A549 (cell line): Measurements from ENCODE around the gene RNH1. TPM values are rescaled to one million over a fixed set of nuclear protein-coding genes. Genes with fewer than 3 reads are reported as not detected.

ENCODE experiments used
- ATAC-seq, 2 experiments: fragments of 200-7000 bp in 1 of 2; fragments of >200 bp in 1 of 2; cut with Nextera tagmentation in 1 of 2; cut with Tn5 transposase in 1 of 2; 3 replicates each; pipeline versions ENCODE4 v1.8.0 to v1.9.1; 2018 to 2020; ENCODE audit warnings: mild to moderate bottlenecking in 1 of 2, moderate library complexity in 1 of 2
- CTCF ChIA-PET: fragments of 300-600 bp; sonication (Branson Sonifier 250); formaldehyde crosslinking; extraction: SDS; loops from one replicate; lab custom pipeline; 2021; ENCODE audit warnings: antibody characterized with exemption, inconsistent platforms; lab: Yijun Ruan, JAX
- POLR2A ChIA-PET: fragments of 350-600 bp; formaldehyde crosslinking; extraction: SDS; loops from one replicate; lab custom pipeline; 2021; ENCODE audit warnings: antibody characterized with exemption, inconsistent platforms; lab: Yijun Ruan, JAX
- DNase-seq, 2 experiments: peaks; one replicate each; pipeline versions ENCODE4 v3.0.0 to v3.0.0-alpha.2; 2011 to 2016; ENCODE audit warnings: low read depth in 1 of 2, low spot score in 1 of 2
- FAIRE-seq: peaks from 2 replicates; lab custom pipeline; 2011; peaks lifted over from hg19 to GRCh38; lab: Jason Lieb, UNC
- H3K27ac ChIP-seq, 2 experiments: fragments of >200 bp; sonication (Bioruptor Twin); formaldehyde crosslinking; 3 replicates each; pipeline ENCODE4 v1.5.1; 2016 to 2017
- H3K4me1 ChIP-seq: fragments of >200 bp; sonication (Bioruptor Twin); formaldehyde crosslinking; 3 replicates; pipeline ENCODE4 v1.6.1; 2016
- H3K4me2 ChIP-seq: fragments of >200 bp; sonication (Bioruptor Twin); formaldehyde crosslinking; 3 replicates; pipeline ENCODE4 v1.6.1; 2016
- H3K4me3 ChIP-seq: fragments of >200 bp; sonication (Bioruptor Twin); formaldehyde crosslinking; 3 replicates; pipeline ENCODE4 v1.5.1; 2016
- H3K9me3 ChIP-seq: fragments of >200 bp; sonication (Bioruptor Twin); formaldehyde crosslinking; 3 replicates; pipeline ENCODE4 v1.6.1; 2016
- BHLHE40 ChIP-seq: IDR thresholded peaks from 2 replicates; pipeline ENCODE4 v1.6.1; 2012; ENCODE audit warnings: low read depth, low read length, inconsistent platforms
- CBX8 ChIP-seq: fragments of 200-600 bp; sonication (generic); IDR thresholded peaks from 2 replicates; pipeline ENCODE4 v1.6.1; 2016
- CHD2 ChIP-seq: fragments of 150-350 bp; IDR thresholded peaks from 2 replicates; pipeline ENCODE4 v1.6.1; 2014; ENCODE audit warnings: low read length; ENCODE audit not compliant: partially characterized antibody
- EHF ChIP-seq: fragments of 250-450 bp; sonication (Bioruptor Pico); IDR thresholded peaks from 2 replicates; pipeline ENCODE4 v1.5.0; 2020; ENCODE audit warnings: mild to moderate bottlenecking
- ELK1 ChIP-seq: fragments of 150-350 bp; IDR thresholded peaks from 2 replicates; pipeline ENCODE4 v1.6.1; 2014; ENCODE audit warnings: low read depth, mild to moderate bottlenecking, low read length
- HOXA7 ChIP-seq: fragments of 250-450 bp; sonication (Bioruptor Pico); IDR thresholded peaks from 2 replicates; pipeline ENCODE4 v1.5.0; 2020; ENCODE audit warnings: mild to moderate bottlenecking, moderate library complexity
- KDM5A ChIP-seq: fragments of 200-600 bp; sonication (generic); IDR thresholded peaks from 2 replicates; pipeline ENCODE4 v1.6.1; 2016; ENCODE audit warnings: antibody characterized with exemption, mild to moderate bottlenecking
- MAFK ChIP-seq: fragments of 450-650 bp; IDR thresholded peaks from 2 replicates; pipeline ENCODE4 v1.6.1; 2014; ENCODE audit not compliant: partially characterized antibody
- NPAS2 ChIP-seq: fragments of 250-450 bp; sonication (Bioruptor Pico); IDR thresholded peaks from 2 replicates; pipeline ENCODE4 v1.8.0; 2022; ENCODE audit warnings: mild to moderate bottlenecking, moderate library complexity, borderline replicate concordance
- PBX3 ChIP-seq: IDR thresholded peaks from 2 replicates; pipeline ENCODE4 v1.6.1; 2012
- PHF8 ChIP-seq: fragments of 200-600 bp; sonication (generic); IDR thresholded peaks from 2 replicates; pipeline ENCODE4 v1.6.1; 2016; ENCODE audit warnings: low read depth, mild to moderate bottlenecking, antibody characterized with exemption, moderate library complexity, borderline replicate concordance
- RARB ChIP-seq: fragments of 250-450 bp; sonication (Bioruptor Pico); IDR thresholded peaks from 2 replicates; pipeline ENCODE4 v1.8.0; 2021; ENCODE audit warnings: mild to moderate bottlenecking, moderate library complexity
- SREBF2 ChIP-seq: fragments of 450-650 bp; IDR thresholded peaks from 2 replicates; pipeline ENCODE4 v1.6.1; 2014; ENCODE audit warnings: mild to moderate bottlenecking, moderate library complexity
- TP53 ChIP-seq: fragments of 250-450 bp; sonication (Bioruptor Pico); IDR thresholded peaks from 2 replicates; pipeline ENCODE4 v1.5.0; 2021; ENCODE audit warnings: mild to moderate bottlenecking, moderate library complexity
- ZC3H11A ChIP-seq: fragments of 450-650 bp; IDR thresholded peaks from 2 replicates; pipeline ENCODE4 v1.6.1; 2014; ENCODE audit warnings: antibody characterized with exemption, mild to moderate bottlenecking
- WGBS: methylation state at CpG from one replicate; pipeline ENCODE4 v1.1.6; 2017; ENCODE audit errors: missing lambda C conversion rate; 5-methylcytosine and 5-hydroxymethylcytosine counted together
- polyA plus RNA-seq, 4 experiments: library from polyadenylated mRNA; depleted of rRNA in 3 of 4; stranded (reverse); fragments of >200 nt; fragmentation: RNase III in 1 of 4; extraction: RNeasy Plus Mini Kit Qiagen cat#74134 plus additional on column Dnase treatment in 1 of 4; gene quantifications; 2 replicates in 3 of 4; 3 replicates in 1 of 4; pipeline ENCODE4 v1.2.3, GENCODE V29; 2011 to 2017
- TF ChIP-seq, protein P1 (sequence below): fragments of 250-450 bp; sonication (Bioruptor Pico); IDR thresholded peaks from 2 replicates; pipeline ENCODE4 v1.5.0; 2020; ENCODE audit warnings: low read depth, mild to moderate bottlenecking, moderate library complexity
- TF ChIP-seq, protein P2 (sequence below): fragments of >200 bp; sonication (Bioruptor Twin); formaldehyde crosslinking; IDR thresholded peaks from 3 replicates; pipeline ENCODE4 v1.6.1; 2016
- TF ChIP-seq, protein P3 (sequence below): fragments of >200 bp; sonication (Bioruptor Twin); formaldehyde crosslinking; IDR thresholded peaks from 3 replicates; pipeline ENCODE4 v1.5.1; 2016
- TF ChIP-seq, protein P4 (sequence below): IDR thresholded peaks from 2 replicates; pipeline ENCODE4 v1.6.1; 2012; ENCODE audit warnings: low read depth, borderline replicate concordance
- TF ChIP-seq, protein P5 (sequence below): fragments of 200-600 bp; sonication (generic); IDR thresholded peaks from 2 replicates; pipeline ENCODE4 v1.6.1; 2016; ENCODE audit warnings: antibody characterized with exemption, mild to moderate bottlenecking, moderate library complexity

RNH1 gene
- polyA plus RNA-seq, 2 of the 4 experiments (the other 2 are of a cell fraction): 85.8 to 135 TPM

DNA sequence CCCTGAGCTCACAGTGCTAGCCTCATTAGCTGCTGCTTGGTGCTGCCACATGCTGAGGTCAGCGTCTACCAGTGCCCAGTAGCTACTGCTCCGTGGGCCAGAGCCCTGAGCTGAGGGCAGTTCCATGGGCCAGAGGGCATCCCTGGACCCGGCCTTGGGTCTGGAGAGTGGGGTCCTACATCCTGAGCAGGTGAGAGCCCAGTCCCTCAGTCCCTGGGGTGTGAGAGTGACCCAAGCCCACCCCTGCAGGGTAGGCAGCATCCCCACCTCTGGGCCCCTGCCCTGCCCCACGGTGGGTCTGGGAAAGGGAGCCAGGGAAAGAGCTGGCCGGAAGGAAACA, 43.7 kb upstream of the RNH1 start:
- no peak overlapping the region for H3K27ac ChIP-seq
- DNase-seq (no peak), FAIRE-seq (no peak), ATAC-seq (no peak)
- no CpG with 5 or more reads among the region's 5 CpGs for whole genome bisulfite sequencing
- CTCF ChIA-PET: interaction anchor here (1.1 to 1.2 kb wide), 2 partner anchors 15 to 20 kb away, joined by 4 read pairs; no protein-coding TSS in a partner anchor
- no peak overlapping the region for H3K4me2 ChIP-seq
- no peaks in the 10 kb centered on the region for H3K9me3 ChIP-seq
- peaks cover 13% of the 10 kb centered on the region; the same call in 2 of the 3 replicates for H3K4me1 ChIP-seq
- H3K4me3 ChIP-seq: no peak overlapping the region
- TF ChIP-seq ZC3H11A: no peak
- TF ChIP-seq BHLHE40: no peak
- peak; percentile 58 for TF ChIP-seq MAFK
- no peak for TF ChIP-seq KDM5A
- POLR2A ChIA-PET: interaction anchor here (0.6 kb wide), 2 partner anchors 144 to 438 kb away, joined by 3 to 5 read pairs; partner anchors contain the start of gene DEAF1

DNA sequence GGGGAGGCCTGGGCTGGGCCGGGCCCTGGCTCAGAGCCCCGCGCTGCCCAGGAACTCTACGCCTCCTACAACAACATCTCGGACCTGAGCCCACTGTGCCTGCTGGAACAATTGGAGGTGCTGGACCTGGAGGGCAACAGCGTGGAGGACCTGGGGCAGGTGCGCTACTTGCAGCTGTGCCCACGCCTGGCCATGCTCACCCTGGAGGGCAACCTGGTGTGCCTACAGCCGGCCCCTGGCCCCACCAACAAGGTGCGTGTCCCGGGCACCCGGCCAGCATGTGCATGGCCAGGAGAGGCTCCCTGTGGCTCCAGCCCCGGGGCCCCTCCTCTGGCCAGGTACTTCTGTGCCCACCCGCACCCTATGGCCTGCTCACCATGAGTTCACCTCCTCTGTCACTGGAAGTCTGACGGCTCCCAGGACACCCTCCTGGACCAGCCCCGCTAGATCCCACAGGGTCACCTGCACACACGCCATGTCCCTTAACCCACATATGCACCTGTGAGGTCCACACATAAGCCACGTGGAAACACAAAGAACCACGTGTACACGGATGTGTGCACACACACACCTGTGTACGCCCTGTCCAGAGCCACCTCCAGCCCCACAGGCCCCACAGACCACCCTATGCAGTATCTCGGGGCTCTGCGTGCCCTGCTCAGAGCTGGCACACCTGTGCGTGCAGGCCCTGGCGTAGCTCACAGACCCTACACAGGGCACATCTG, 43.1 kb upstream of the RNH1 start:
- ChIA-PET POLR2A (no interaction called here), CTCF (no interaction called here)
- 86% methylated on average over 12 of the region's 25 CpGs for WGBS
- no peak overlapping the region for H3K4me3 ChIP-seq
- FAIRE-seq (no peak), DNase-seq (no peak), ATAC-seq (no peak)
- no peak overlapping the region for H3K27ac ChIP-seq
- no peak for TF ChIP-seq SREBF2
- TF ChIP-seq HOXA7 (CRISPR knock-in tag): no peak
- TF ChIP-seq, protein P1, sequence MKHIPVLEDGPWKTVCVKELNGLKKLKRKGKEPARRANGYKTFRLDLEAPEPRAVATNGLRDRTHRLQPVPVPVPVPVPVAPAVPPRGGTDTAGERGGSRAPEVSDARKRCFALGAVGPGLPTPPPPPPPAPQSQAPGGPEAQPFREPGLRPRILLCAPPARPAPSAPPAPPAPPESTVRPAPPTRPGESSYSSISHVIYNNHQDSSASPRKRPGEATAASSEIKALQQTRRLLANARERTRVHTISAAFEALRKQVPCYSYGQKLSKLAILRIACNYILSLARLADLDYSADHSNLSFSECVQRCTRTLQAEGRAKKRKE (CRISPR knock-in tag): no peak
- no peak for TF ChIP-seq BHLHE40
- no peak for TF ChIP-seq NPAS2 (CRISPR knock-in tag)
- TF ChIP-seq CHD2: no peak
- no peak for TF ChIP-seq TP53 (CRISPR knock-in tag)
- TF ChIP-seq, protein P2, sequence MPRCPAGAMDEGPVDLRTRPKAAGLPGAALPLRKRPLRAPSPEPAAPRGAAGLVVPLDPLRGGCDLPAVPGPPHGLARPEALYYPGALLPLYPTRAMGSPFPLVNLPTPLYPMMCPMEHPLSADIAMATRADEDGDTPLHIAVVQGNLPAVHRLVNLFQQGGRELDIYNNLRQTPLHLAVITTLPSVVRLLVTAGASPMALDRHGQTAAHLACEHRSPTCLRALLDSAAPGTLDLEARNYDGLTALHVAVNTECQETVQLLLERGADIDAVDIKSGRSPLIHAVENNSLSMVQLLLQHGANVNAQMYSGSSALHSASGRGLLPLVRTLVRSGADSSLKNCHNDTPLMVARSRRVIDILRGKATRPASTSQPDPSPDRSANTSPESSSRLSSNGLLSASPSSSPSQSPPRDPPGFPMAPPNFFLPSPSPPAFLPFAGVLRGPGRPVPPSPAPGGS: no peak
- peaks cover 8% of the 10 kb centered on the region; the same call in 2 of the 3 replicates for H3K4me1 ChIP-seq
- H3K9me3 ChIP-seq: no peaks in the 10 kb centered on the region
- H3K4me2 ChIP-seq: no peak overlapping the region

- POLR2A ChIA-PET: no interaction called here
- WGBS: 74% methylated on average over 28 of the region's 32 CpGs
- Histone ChIP-seq H3K4me2 (no peak overlapping the region), H3K4me1 (no peaks in the 10 kb centered on the region; the same call in 2 of the 3 replicates), H3K4me3 (no peak overlapping the region), H3K27ac (no peak overlapping the region), H3K9me3 (no peaks in the 10 kb centered on the region)
- CTCF ChIA-PET: interaction anchor here (1.0 kb wide), 1 partner anchor 16 kb away, joined by 5 read pairs; no protein-coding TSS in a partner anchor
- DNase-seq: no peak
- peak in 1 of 2 experiments; percentile 14; a peak in 2 of 6 replicates for ATAC-seq
- no peak for FAIRE-seq
- TF ChIP-seq PHF8: no peak
- no peak for TF ChIP-seq PBX3
- TF ChIP-seq RARB (CRISPR knock-in tag): no peak
- TF ChIP-seq ELK1: no peak
- TF ChIP-seq EHF (CRISPR knock-in tag): no peak
- TF ChIP-seq, protein P3, sequence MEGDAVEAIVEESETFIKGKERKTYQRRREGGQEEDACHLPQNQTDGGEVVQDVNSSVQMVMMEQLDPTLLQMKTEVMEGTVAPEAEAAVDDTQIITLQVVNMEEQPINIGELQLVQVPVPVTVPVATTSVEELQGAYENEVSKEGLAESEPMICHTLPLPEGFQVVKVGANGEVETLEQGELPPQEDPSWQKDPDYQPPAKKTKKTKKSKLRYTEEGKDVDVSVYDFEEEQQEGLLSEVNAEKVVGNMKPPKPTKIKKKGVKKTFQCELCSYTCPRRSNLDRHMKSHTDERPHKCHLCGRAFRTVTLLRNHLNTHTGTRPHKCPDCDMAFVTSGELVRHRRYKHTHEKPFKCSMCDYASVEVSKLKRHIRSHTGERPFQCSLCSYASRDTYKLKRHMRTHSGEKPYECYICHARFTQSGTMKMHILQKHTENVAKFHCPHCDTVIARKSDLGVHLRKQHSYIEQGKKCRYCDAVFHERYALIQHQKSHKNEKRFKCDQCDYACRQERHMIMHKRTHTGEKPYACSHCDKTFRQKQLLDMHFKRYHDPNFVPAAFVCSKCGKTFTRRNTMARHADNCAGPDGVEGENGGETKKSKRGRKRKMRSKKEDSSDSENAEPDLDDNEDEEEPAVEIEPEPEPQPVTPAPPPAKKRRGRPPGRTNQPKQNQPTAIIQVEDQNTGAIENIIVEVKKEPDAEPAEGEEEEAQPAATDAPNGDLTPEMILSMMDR: no peak
- TF ChIP-seq, protein P4, sequence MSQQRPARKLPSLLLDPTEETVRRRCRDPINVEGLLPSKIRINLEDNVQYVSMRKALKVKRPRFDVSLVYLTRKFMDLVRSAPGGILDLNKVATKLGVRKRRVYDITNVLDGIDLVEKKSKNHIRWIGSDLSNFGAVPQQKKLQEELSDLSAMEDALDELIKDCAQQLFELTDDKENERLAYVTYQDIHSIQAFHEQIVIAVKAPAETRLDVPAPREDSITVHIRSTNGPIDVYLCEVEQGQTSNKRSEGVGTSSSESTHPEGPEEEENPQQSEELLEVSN: no peak
- TF ChIP-seq, protein P5, sequence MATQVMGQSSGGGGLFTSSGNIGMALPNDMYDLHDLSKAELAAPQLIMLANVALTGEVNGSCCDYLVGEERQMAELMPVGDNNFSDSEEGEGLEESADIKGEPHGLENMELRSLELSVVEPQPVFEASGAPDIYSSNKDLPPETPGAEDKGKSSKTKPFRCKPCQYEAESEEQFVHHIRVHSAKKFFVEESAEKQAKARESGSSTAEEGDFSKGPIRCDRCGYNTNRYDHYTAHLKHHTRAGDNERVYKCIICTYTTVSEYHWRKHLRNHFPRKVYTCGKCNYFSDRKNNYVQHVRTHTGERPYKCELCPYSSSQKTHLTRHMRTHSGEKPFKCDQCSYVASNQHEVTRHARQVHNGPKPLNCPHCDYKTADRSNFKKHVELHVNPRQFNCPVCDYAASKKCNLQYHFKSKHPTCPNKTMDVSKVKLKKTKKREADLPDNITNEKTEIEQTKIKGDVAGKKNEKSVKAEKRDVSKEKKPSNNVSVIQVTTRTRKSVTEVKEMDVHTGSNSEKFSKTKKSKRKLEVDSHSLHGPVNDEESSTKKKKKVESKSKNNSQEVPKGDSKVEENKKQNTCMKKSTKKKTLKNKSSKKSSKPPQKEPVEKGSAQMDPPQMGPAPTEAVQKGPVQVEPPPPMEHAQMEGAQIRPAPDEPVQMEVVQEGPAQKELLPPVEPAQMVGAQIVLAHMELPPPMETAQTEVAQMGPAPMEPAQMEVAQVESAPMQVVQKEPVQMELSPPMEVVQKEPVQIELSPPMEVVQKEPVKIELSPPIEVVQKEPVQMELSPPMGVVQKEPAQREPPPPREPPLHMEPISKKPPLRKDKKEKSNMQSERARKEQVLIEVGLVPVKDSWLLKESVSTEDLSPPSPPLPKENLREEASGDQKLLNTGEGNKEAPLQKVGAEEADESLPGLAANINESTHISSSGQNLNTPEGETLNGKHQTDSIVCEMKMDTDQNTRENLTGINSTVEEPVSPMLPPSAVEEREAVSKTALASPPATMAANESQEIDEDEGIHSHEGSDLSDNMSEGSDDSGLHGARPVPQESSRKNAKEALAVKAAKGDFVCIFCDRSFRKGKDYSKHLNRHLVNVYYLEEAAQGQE: no peak
- no peak for TF ChIP-seq CBX8
These were observed 41.9 kb upstream of the RNH1 start for GRCh38 chr11:548700-549603.
